KG1 (cell line): ENCODE data around the gene PDE8A.

Experiments used
- DNase-seq: peaks from one replicate; lab custom pipeline; 2025; lab: John Stamatoyannopoulos, UW

The PDE8A gene

DNA sequence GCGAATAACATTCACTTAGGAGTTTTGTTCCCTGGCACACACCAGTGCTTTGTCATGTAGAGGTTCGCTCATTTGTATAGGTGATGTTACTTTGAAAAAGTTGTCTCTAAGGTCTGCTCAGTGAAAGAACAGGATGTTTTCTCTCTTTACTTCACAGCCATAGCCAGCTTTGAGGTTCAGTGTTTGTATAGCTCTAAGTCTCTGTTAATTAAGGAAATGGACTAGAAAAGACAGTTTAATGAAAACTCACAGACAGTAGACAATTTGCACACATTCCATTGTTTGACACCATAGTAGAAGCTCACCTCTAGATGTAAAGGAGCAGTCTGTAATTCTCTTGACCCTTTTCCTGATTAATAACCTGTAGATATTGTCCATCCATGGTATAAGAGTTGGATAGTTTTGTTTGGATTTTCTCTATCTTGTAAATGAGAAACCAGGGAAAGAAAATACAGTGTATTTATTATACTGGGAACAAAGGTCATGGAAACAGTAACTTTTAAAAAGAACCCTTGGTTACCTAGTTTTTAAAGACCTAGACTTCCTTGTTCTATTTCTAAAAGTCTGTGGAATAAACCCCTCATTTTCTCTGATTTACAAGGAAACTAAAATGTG is 50.4 kb downstream of the PDE8A start:
- DNase-seq, result no peak

DNA sequence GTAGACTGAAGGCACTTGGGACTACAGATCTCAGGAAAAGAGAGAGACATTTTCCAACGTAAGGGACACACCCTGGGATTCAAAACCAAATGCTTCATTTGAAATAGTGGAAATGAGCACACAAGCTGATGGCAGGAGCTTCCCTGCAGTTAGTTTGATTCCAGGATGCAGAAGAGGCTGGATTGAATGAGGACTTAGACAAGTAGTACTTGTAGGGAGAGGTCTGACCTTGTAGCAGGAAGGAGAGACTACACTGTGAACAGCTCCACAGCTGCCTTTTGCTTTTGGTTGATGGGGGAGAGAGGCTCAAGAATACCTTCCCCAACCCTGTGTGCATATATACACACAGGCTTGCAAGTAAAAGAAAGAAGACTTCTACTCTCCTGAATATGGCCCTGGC is 51.5 kb downstream of the PDE8A start:
- DNase-seq, result no peak

- no peak for DNase-seq
Observed at GRCh38 chr15:85034276-85034675, 52.6 kb downstream of the PDE8A start.

GRCh38 chr15:85035980-85036379 is 54.3 kb downstream of the PDE8A start:
- DNase-seq, result no peak

DNA sequence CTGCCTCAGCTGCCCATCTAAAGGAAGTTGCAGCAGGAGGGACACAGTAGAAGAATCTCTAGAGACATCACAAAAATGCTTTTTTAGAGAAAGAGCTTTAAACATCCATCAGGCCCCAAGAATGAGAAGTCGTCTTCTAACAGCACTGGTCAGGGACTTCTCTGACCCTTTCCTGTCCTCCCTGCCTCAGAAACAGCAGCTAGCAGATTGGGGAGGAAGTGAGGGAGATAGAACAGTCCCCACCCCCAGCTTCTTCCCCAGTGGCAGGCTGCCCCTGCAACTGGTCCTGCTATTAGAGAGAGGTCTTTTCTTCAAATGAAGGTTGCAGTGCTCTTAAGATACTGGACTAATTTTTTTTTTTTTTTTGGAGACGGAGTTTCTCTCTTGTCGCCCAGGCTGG is 55.1 kb downstream of the PDE8A start:
- no peak for DNase-seq

- no peak for DNase-seq
Observed at GRCh38 chr15:85037641-85038040, 56.0 kb downstream of the PDE8A start.

DNA sequence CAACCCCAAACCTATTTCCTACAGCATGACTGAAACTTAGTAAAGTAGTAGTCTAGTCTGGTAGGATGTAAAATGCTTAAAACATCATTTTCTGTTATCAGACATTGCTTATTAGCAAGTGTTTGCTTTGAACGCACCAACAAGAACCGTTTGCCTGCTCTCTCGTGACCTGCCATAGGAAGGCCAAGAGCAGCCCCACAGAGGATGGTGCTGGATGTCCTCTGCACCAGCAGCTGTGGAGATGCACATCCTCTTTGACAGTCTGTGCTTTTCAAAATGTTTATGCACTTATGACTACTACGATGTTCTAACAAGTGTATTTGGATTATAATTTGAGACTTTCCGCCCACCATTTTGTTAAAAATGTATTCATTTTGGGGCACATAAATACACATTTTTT is 59.6 kb downstream of the PDE8A start:
- DNase-seq, result no peak

GRCh38 chr15:85044251-85044853 is 62.7 kb downstream of the PDE8A start:
- no peak for DNase-seq

DNA sequence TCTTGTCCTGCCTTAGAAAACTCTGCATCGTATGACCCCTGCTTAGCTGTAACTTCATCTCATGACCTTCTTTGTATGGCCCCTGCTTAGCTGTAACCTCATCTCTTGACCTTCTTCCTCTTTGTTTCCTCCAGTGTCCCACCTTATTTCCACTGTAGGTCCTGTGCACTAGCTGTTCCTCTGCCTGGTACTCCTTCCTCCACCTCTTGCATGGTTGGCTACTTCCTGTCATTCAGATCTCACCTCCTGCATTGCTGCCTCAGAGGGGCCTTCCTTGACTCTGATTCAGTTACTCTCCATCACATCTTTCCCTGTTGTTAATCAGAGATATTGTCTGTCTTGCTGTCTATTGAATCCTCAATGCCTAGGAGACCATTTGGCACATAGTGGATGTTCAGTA is 63.2 kb downstream of the PDE8A start:
- no peak for DNase-seq

GRCh38 chr15:85045615-85046014 is 64.0 kb downstream of the PDE8A start:
- no peak for DNase-seq

DNA sequence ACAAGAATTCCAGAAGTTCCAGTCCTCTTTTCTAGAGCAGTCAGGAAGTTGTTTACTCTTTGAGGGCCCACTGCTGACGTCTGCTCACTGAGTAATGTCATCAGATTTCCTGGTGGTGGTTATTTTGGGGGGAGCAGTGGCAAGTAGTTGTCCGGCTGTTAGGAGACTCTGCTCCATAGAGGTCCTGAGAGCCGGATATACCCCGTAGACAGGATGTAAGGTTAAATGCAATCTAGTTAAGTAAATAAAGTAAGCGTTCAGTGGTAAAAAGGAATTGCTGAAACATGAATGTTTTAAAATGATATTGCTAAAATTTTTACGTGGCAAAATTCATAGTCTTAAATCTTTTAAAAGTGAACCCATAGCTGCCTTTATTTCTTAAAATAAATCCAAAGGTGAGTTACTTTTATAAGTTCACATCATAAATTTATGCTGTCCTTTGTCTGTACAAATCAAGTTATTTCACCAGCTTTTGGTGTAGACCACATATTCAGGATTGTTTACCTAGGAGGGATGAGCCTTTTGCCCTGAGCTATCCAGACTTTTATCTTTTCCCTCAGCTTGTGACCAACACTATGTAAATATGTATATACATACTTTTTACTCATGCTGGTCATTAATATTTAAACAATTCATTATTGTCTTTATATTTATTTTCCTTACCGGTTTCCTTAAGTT is 65.8 kb downstream of the PDE8A start:
- no peak for DNase-seq

DNA sequence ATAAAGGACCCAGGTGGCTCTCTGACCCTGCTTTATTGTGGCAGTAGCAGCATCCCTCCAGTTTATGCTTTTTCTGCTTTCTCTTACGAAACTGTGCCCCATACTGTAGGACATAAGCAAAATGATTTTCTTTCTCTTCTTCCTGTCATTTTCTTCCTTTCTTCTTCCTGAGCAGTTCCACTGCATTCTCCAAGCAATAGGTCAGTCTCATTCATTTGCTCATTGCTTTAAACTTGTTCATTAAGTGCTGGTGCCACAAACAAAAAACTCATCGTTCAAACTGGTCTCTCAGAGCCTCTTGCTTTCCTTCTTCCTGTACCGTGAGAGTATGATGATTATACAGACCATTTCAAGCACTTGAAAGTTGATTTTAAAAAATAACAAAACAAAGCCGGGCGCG is 66.8 kb downstream of the PDE8A start:
- no peak for DNase-seq

GRCh38 chr15:85049805-85050204 is 68.1 kb downstream of the PDE8A start:
- no peak for DNase-seq

- no peak for DNase-seq
Observed at GRCh38 chr15:85059734-85060133, 78.1 kb downstream of the PDE8A start.

GRCh38 chr15:85062560-85062959 is 80.9 kb downstream of the PDE8A start:
- no peak for DNase-seq

GRCh38 chr15:85063088-85063487 is 81.4 kb downstream of the PDE8A start:
- no peak for DNase-seq

DNA sequence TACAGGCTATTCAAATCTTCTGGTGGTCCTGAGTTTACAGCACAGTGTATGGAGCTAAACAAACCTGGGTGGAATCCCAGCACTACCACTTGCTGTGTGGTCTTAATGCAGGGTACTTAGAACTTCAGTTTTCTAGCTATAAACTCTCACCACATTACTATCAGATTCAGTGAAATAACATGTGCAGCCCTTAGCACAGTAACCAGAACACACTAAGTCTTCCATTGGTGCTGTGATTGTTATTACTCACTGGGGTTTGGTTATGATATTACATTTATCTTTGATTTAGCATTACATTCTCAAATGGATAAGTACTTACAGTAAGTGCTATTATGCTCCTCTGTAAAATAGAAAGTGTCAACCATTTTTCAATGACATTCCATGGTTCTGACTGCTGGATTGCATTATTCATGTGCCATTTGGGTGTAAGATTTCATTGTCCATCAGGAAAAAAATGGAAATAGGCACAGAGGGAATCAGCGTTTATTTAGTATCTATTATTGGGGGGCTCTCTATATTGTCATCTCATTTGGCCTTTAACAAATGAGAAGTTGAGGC is 81.9 kb downstream of the PDE8A start:
- DNase-seq, result no peak

DNA sequence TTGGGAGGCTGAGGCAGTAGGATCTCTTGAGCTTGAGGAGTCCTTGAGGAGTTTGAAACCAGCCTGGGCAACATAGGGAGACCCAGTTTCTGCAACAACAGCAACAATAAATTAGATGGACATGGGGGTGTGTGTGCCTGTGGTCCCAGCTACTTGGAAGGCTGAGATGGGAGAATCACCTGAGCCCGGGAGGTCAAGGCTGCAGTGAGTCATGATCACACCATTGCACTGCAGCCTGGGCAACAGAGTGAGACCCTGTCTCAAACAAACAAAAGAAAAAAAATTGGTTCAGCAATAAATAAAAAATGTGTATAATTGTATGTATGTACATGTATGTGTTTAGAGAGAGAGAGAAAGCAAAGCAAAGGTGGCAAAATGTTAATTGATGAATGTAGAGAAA is 83.1 kb downstream of the PDE8A start:
- no peak for DNase-seq

DNA sequence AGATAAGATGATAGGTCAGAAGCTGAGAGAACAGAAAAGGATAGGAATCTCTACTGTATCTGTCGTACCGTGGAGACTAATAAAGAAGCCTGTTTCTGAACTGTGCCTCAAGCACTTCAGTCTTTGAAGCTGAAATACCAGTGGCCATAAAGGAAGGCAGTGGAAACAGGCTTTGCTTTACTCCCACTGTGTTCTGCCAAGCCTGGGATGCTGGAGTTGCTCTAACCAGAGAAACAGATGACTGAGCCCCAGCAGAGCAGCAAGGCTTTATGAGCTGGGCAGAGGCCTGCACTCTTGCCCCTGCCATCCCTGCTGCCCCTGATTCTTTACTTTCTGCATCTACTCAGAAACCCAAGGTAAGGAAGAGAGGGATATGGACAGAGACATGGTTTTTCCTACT is 89.4 kb downstream of the PDE8A start:
- DNase-seq, result no peak

DNA sequence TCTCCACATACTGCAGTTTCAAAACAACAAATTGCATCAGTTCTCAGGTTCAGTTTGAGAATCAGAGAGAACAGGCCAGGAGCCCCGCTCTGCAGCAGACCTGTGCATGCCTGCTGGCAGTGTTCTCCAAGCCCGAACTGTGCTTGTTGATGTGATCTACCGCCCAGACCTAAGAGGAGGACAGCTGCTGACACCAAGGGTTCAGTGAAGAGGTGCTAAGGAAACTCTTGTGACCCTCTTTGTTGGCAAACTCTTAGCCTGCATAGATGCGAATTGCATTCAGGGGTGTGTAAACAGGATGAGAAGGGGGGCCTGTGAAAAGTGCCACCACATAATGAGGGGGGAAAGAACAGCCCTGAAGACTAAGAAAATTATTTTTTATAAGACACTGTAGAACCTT is 89.8 kb downstream of the PDE8A start:
- no peak for DNase-seq

GRCh38 chr15:85072917-85073316 is 91.3 kb downstream of the PDE8A start:
- DNase-seq, result no peak

GRCh38 chr15:85073556-85074194 is 92.0 kb downstream of the PDE8A start:
- DNase-seq, result no peak

DNA sequence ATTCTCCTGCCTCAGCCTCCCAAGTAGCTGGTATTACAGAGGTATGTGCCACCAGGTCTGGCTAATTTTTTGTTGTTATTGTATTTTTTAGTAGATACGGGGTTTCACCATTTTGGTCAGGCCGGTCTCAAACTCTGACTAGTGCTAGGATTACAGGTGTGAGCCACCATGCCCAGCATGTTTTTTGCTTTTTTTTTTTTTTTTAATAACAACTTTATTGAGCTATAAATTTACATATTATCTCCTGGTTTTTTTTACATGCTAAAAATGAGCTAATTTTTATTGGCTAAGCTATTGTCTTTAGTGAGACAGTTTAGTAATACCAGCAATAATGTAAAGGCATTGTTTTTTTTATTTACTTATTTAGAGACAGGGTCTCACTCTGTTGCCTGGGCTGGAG is 105.2 kb downstream of the PDE8A start:
- no peak for DNase-seq
